Stimulated activated CD4-positive, alpha-beta T cell treated with anti-CD3 and anti-CD28 coated beads, Interleukin-2, amount 100 ng/mL, for 48 hours (primary cell): Measurements from ENCODE around the gene CTAGE9.
"Not testable (repeated sequence)": the region's sequence is repeated elsewhere in the genome, so short reads cannot be mapped to it uniquely, and the experiment has no call there.

Source experiments
- DNase-seq, 2 donors: peaks; one replicate each; pipeline ENCODE4 v3.0.0-alpha.2; 2020

The CTAGE9 gene

GRCh38 chr6:131710917-131711316 is at the start of gene CTAGE9:
TSS of gene CTAGE9 (minus strand) at chr6:131711017. CDS start at chr6:131711017, 0 bp downstream.
- DNase-seq = not testable (repeated sequence)

GRCh38 chr6:131758920-131759319 is 48.1 kb upstream of the CTAGE9 start:
- DNase-seq = no peak

- no peak for DNase-seq
Observed at GRCh38 chr6:131756039-131756438, 45.2 kb upstream of the CTAGE9 start.

- no peak for DNase-seq
Observed at GRCh38 chr6:131755597-131755996, 44.8 kb upstream of the CTAGE9 start.

GRCh38 chr6:131754715-131755567 is 44.1 kb upstream of the CTAGE9 start:
- no peak for DNase-seq

- DNase-seq = no peak
Observed at GRCh38 chr6:131754088-131754487, 43.3 kb upstream of the CTAGE9 start.

GRCh38 chr6:131751012-131751715 is 40.3 kb upstream of the CTAGE9 start:
- DNase-seq = not testable (repeated sequence)

- DNase-seq = no peak
Observed at GRCh38 chr6:131749023-131749422, 38.2 kb upstream of the CTAGE9 start.

GRCh38 chr6:131747821-131748353 is 37.1 kb upstream of the CTAGE9 start:
- DNase-seq = no peak

- DNase-seq = no peak
Observed at GRCh38 chr6:131745476-131745875, 34.7 kb upstream of the CTAGE9 start.

- DNase-seq = no peak
Observed at GRCh38 chr6:131744432-131745287, 33.8 kb upstream of the CTAGE9 start.

- DNase-seq = no peak
Observed at GRCh38 chr6:131741688-131742393, 31.0 kb upstream of the CTAGE9 start.

- DNase-seq = no peak
Observed at GRCh38 chr6:131740161-131740560, 29.3 kb upstream of the CTAGE9 start.

- no peak for DNase-seq
Observed at GRCh38 chr6:131739136-131739535, 28.3 kb upstream of the CTAGE9 start.

- no peak for DNase-seq
Observed at GRCh38 chr6:131736811-131737210, 26.0 kb upstream of the CTAGE9 start.

- no peak for DNase-seq
Observed at GRCh38 chr6:131736003-131736596, 25.3 kb upstream of the CTAGE9 start.

- DNase-seq = no peak
Observed at GRCh38 chr6:131733376-131734016, 22.7 kb upstream of the CTAGE9 start.

- no peak for DNase-seq
Observed at GRCh38 chr6:131731224-131731623, 20.4 kb upstream of the CTAGE9 start.

GRCh38 chr6:131730264-131730663 is 19.4 kb upstream of the CTAGE9 start:
- DNase-seq = no peak

- no peak for DNase-seq
Observed at GRCh38 chr6:131729550-131729949, 18.7 kb upstream of the CTAGE9 start.

- no peak for DNase-seq
Observed at GRCh38 chr6:131728296-131728939, 17.6 kb upstream of the CTAGE9 start.
